Measurements from ENCODE around the gene SIRT6.

- TF ChIP-seq NFIC (IDR thresholded peaks at IDR 0.05) (no peak), CREB1 (IDR thresholded peaks at IDR 0.05; ENCODE audit: low read depth) (no peak), TAF1 (IDR thresholded peaks at IDR 0.05; ENCODE audit: low read depth) (no peak), MAX (IDR thresholded peaks at IDR 0.05) (no peak), TCF12 (IDR thresholded peaks at IDR 0.05; ENCODE audit: low read depth) (no peak), CEBPB (IDR thresholded peaks at IDR 0.05) (no peak), EP300 (IDR thresholded peaks at IDR 0.05; ENCODE audit: borderline replicate concordance) (no peak), TEAD4 (IDR thresholded peaks at IDR 0.05) (no peak), REST (IDR thresholded peaks at IDR 0.05; ENCODE audit: low read depth) (no peak), EGR1 (IDR thresholded peaks at IDR 0.05) (no peak)
Measured at GRCh38 chr19:4198467-4199126, 16.2 kb upstream of the SIRT6 start.

Data from Ishikawa (cell line).